ENCODE data around the gene SPTLC3.
"Not testable (repeated sequence)": the region's sequence is repeated elsewhere in the genome, so short reads cannot be mapped to it uniquely, and the experiment has no call there.

The SPTLC3 gene

GRCh38 chr20:13008761-13009681 lies at the start of gene SPTLC3:
Gene SPTLC3, plus strand, starts transcription at chr20:13008972. Its CDS starts 296 bp downstream, at chr20:13009268.
- DNase-seq: no peak

GRCh38 chr20:12961725-12962124 lies 47.0 kb upstream of the SPTLC3 start:
- DNase-seq: no peak

GRCh38 chr20:12962895-12963294 lies 45.9 kb upstream of the SPTLC3 start:
- no peak for DNase-seq

GRCh38 chr20:12963416-12963815 lies 45.4 kb upstream of the SPTLC3 start:
- no peak for DNase-seq

- DNase-seq: no peak
These were observed 43.4 kb upstream of the SPTLC3 start for GRCh38 chr20:12965212-12965869.

- DNase-seq: no peak
These were observed 42.9 kb upstream of the SPTLC3 start for GRCh38 chr20:12965870-12966251.

- no peak for DNase-seq
These were observed 42.2 kb upstream of the SPTLC3 start for GRCh38 chr20:12966468-12967085.

GRCh38 chr20:12967932-12968331 lies 40.8 kb upstream of the SPTLC3 start:
- no peak for DNase-seq

- no peak for DNase-seq
These were observed 40.3 kb upstream of the SPTLC3 start for GRCh38 chr20:12968472-12968871.

GRCh38 chr20:12969071-12969669 lies 39.6 kb upstream of the SPTLC3 start:
- DNase-seq: no peak

GRCh38 chr20:12970372-12970821 lies 38.4 kb upstream of the SPTLC3 start:
- peak in 1 of 2 donors; percentile 7 for DNase-seq

GRCh38 chr20:12975833-12976608 lies 32.8 kb upstream of the SPTLC3 start:
- no peak for DNase-seq

- no peak for DNase-seq
These were observed 32.0 kb upstream of the SPTLC3 start for GRCh38 chr20:12976720-12977309.

GRCh38 chr20:12977328-12978125 lies 31.2 kb upstream of the SPTLC3 start:
- DNase-seq: no peak

GRCh38 chr20:12978126-12978394 lies 30.7 kb upstream of the SPTLC3 start:
- DNase-seq: no peak

- no peak for DNase-seq
These were observed 29.9 kb upstream of the SPTLC3 start for GRCh38 chr20:12978613-12979495.

GRCh38 chr20:12979713-12980112 lies 29.1 kb upstream of the SPTLC3 start:
- not testable (repeated sequence) for DNase-seq

- DNase-seq: no peak
These were observed 26.7 kb upstream of the SPTLC3 start for GRCh38 chr20:12982098-12982497.

- DNase-seq: no peak
These were observed 24.6 kb upstream of the SPTLC3 start for GRCh38 chr20:12984069-12984765.

- no peak for DNase-seq
These were observed 23.9 kb upstream of the SPTLC3 start for GRCh38 chr20:12984863-12985262.
